MM.1S (cell line): ENCODE results near the gene KRTAP24-1.

Experiments used
- DNase-seq: peaks from one replicate; pipeline ENCODE4 v3.0.0-alpha.2; 2015
- H2AFZ ChIP-seq: fragments of 300-600 bp; sonication (generic); 2 replicates; pipeline ENCODE4 v1.6.0; 2016; ENCODE audit warnings: antibody characterized with exemption, low read length
- H3F3A ChIP-seq: fragments of 300-600 bp; sonication (generic); 2 replicates; pipeline ENCODE4 v1.6.1; 2016; ENCODE audit warnings: mild to moderate bottlenecking, antibody characterized with exemption, low read length, moderate library complexity, mixed read lengths; ENCODE audit not compliant: insufficient read depth
- H3K27ac ChIP-seq: fragments of 300-600 bp; sonication (generic); 2 replicates; pipeline ENCODE4 v1.5.1; 2016; ENCODE audit warnings: mild to moderate bottlenecking, low read length
- H3K27me3 ChIP-seq: fragments of 300-600 bp; sonication (generic); replicated peaks from 2 replicates; pipeline ENCODE4 v1.6.0; 2016; ENCODE audit warnings: low read length; ENCODE audit not compliant: insufficient read depth
- H3K36me3 ChIP-seq: fragments of 300-600 bp; sonication (generic); replicated peaks from 2 replicates; pipeline ENCODE4 v1.6.1; 2016; ENCODE audit warnings: mild to moderate bottlenecking, low read length, mixed read lengths; ENCODE audit not compliant: insufficient read depth
- H3K4me1 ChIP-seq: fragments of 300-600 bp; sonication (generic); 2 replicates; pipeline ENCODE4 v1.6.1; 2016; ENCODE audit warnings: low read length, mixed read lengths
- H3K4me2 ChIP-seq: fragments of 300-600 bp; sonication (generic); 2 replicates; pipeline ENCODE4 v1.6.0; 2016; ENCODE audit warnings: low read depth, low read length
- H3K4me3 ChIP-seq: fragments of 300-600 bp; sonication (generic); 2 replicates; pipeline ENCODE4 v1.5.1; 2016; ENCODE audit warnings: low read length, mixed read lengths
- H3K79me2 ChIP-seq: fragments of 300-600 bp; sonication (generic); 2 replicates; pipeline ENCODE4 v1.6.1; 2016; ENCODE audit warnings: mixed run types, low read length, mixed read lengths
- H3K9ac ChIP-seq: fragments of 300-600 bp; sonication (generic); 2 replicates; pipeline ENCODE4 v1.6.1; 2016; ENCODE audit warnings: low read length, mixed read lengths
- H3K9me2 ChIP-seq: fragments of 300-600 bp; sonication (generic); replicated peaks from 2 replicates; pipeline ENCODE4 v1.6.1; 2016; ENCODE audit warnings: mild to moderate bottlenecking, low read length, mixed read lengths; ENCODE audit not compliant: insufficient read depth
- H3K9me3 ChIP-seq: fragments of 300-600 bp; sonication (generic); replicated peaks from 2 replicates; pipeline ENCODE4 v1.6.1; 2016; ENCODE audit warnings: mild to moderate bottlenecking, low read length, mixed read lengths; ENCODE audit not compliant: insufficient read depth
- H4K20me1 ChIP-seq: fragments of 300-600 bp; sonication (generic); 2 replicates; pipeline ENCODE4 v1.6.1; 2016; ENCODE audit warnings: mild to moderate bottlenecking, low read length, moderate library complexity, mixed read lengths; ENCODE audit not compliant: insufficient read depth
- CTCF ChIP-seq: fragments of 300-600 bp; sonication (generic); IDR thresholded peaks from 2 replicates; pipeline ENCODE4 v1.5.1; 2016; ENCODE audit warnings: antibody characterized with exemption, low read length, mixed read lengths
- EZH2 ChIP-seq: fragments of 300-600 bp; sonication (generic); optimal IDR thresholded peaks from 2 replicates; pipeline ENCODE3; 2017; ENCODE audit warnings: low read depth, mild to moderate bottlenecking, antibody characterized with exemption, low read length, mixed read lengths
- EZH2phosphoT487 ChIP-seq: fragments of 300-600 bp; sonication (generic); IDR thresholded peaks from 2 replicates; pipeline ENCODE4 v1.6.1; 2018; ENCODE audit warnings: antibody characterized with exemption, low read length

KRTAP24-1 gene

GRCh38 chr21:30305136-30305535, 22.4 kb upstream of the KRTAP24-1 start:
- no peaks in the 10 kb centered on the region for H3K79me2 ChIP-seq
- no peak overlapping the region for H2AFZ ChIP-seq
- no peak overlapping the region for H3K4me3 ChIP-seq
- H3F3A ChIP-seq: no peaks in the 10 kb centered on the region
- no peaks in the 10 kb centered on the region for H3K9me2 ChIP-seq
- H4K20me1 ChIP-seq: no peaks in the 10 kb centered on the region
- no peak overlapping the region for H3K27ac ChIP-seq
- H3K4me2 ChIP-seq: no peak overlapping the region
- DNase-seq: no peak
- no peaks in the 10 kb centered on the region for H3K4me1 ChIP-seq
- TF ChIP-seq EZH2 (no peak), CTCF (no peak), EZH2phosphoT487 (no peak)
- H3K9ac ChIP-seq: no peak overlapping the region
- H3K36me3 ChIP-seq: no peaks in the 10 kb centered on the region
- no peaks in the 10 kb centered on the region for H3K9me3 ChIP-seq
- H3K27me3 ChIP-seq: no peaks in the 10 kb centered on the region

GRCh38 chr21:30289215-30289614, 6.5 kb upstream of the KRTAP24-1 start, which contains the start of gene KRTAP25-1:
Gene KRTAP25-1, minus strand, starts transcription at chr21:30289514. Its CDS starts 24 bp downstream, at chr21:30289490.
- H3F3A ChIP-seq: no peaks in the 10 kb centered on the region
- no peak for DNase-seq
- no peak within 1 kb of the TSS for H3K4me3 ChIP-seq
- H3K9me3 ChIP-seq: no peaks in the 10 kb centered on the region
- no peaks in the 10 kb centered on the region; the same call in 1 of the 2 replicates for H3K9me2 ChIP-seq
- no peak within 1 kb of the TSS for H3K9ac ChIP-seq
- no peaks in the 10 kb centered on the region for H3K79me2 ChIP-seq
- no peaks in the 10 kb centered on the region for H3K36me3 ChIP-seq
- H4K20me1 ChIP-seq: no peaks in the 10 kb centered on the region
- H3K27ac ChIP-seq: no peak within 1 kb of the TSS
- H3K4me1 ChIP-seq: no peaks in the 10 kb centered on the region
- no peak within 1 kb of the TSS for H2AFZ ChIP-seq
- TF ChIP-seq CTCF (no peak), EZH2phosphoT487 (no peak), EZH2 (no peak)
- no peak within 1 kb of the TSS for H3K4me2 ChIP-seq
- H3K27me3 ChIP-seq: no peaks in the 10 kb centered on the region

- H3K4me2 ChIP-seq: no peak overlapping the region
- no peak overlapping the region for H3K4me3 ChIP-seq
- no peak overlapping the region for H3K27ac ChIP-seq
- no peaks in the 10 kb centered on the region for H3K27me3 ChIP-seq
- no peaks in the 10 kb centered on the region for H3K9me3 ChIP-seq
- H3F3A ChIP-seq: no peaks in the 10 kb centered on the region
- no peak for DNase-seq
- no peaks in the 10 kb centered on the region for H3K4me1 ChIP-seq
- no peak for TF ChIP-seq EZH2phosphoT487
- no peak overlapping the region for H2AFZ ChIP-seq
- no peaks in the 10 kb centered on the region for H3K79me2 ChIP-seq
- no peak overlapping the region for H3K9ac ChIP-seq
- H3K9me2 ChIP-seq: no peaks in the 10 kb centered on the region; the same call in 1 of the 2 replicates
- no peaks in the 10 kb centered on the region for H3K36me3 ChIP-seq
- no peaks in the 10 kb centered on the region for H4K20me1 ChIP-seq
These were observed 11.1 kb downstream of the KRTAP24-1 start for GRCh38 chr21:30271611-30272010.

- Histone ChIP-seq H3K9me3 (no peaks in the 10 kb centered on the region), H3K4me1 (no peaks in the 10 kb centered on the region), H3K9ac (no peak overlapping the region), H3K9me2 (no peaks in the 10 kb centered on the region; the same call in 1 of the 2 replicates), H3K36me3 (no peaks in the 10 kb centered on the region), H3K4me2 (no peak overlapping the region), H3K4me3 (no peak overlapping the region), H3K27me3 (no peaks in the 10 kb centered on the region), H3K79me2 (no peaks in the 10 kb centered on the region), H4K20me1 (no peaks in the 10 kb centered on the region), H2AFZ (no peak overlapping the region), H3F3A (no peaks in the 10 kb centered on the region), H3K27ac (no peak overlapping the region)
- TF ChIP-seq EZH2phosphoT487: no peak
- no peak for TF ChIP-seq CTCF
- TF ChIP-seq EZH2: no peak
- no peak for DNase-seq
These were observed 11.6 kb downstream of the KRTAP24-1 start for GRCh38 chr21:30271156-30271555.
